ENCODE results near the gene GLI2. TPM values are rescaled to one million over a fixed set of nuclear protein-coding genes. Genes with fewer than 3 reads are reported as not detected.

GLI2 gene
- total and polyA plus RNA-seq, 2 experiments from 2014 or later, result 53.6 to 57.0 TPM

GRCh38 chr2:120697471-120697870 is 38.2 kb upstream of the GLI2 start (continued):
- TF ChIP-seq CTCF (conservative IDR thresholded peaks at IDR 0.05; ENCODE audit: low read depth in 2 of 2) (no peak), STAT1 (IDR thresholded peaks at IDR 0.05; ENCODE audit: unreplicated experiment) (no peak), JUNB (IDR thresholded peaks at IDR 0.05; ENCODE audit: unreplicated experiment) (no peak), ZNF462 (CRISPR knock-in tag; IDR thresholded peaks at IDR 0.05) (no peak), POLR2AphosphoS5 (IDR thresholded peaks at IDR 0.05; ENCODE audit: low read depth) (no peak)

GRCh38 chr2:120699292-120699691 is 36.4 kb upstream of the GLI2 start:
- Mint-ChIP-seq H3K9me3 (no peaks in the 10 kb centered on the region), H3K36me3 (ENCODE audit: low read depth) (no peaks in the 10 kb centered on the region), H3K4me3 (no peak overlapping the region), H3K4me1 (peaks cover 45% of the 10 kb centered on the region), H3K27ac (no peak overlapping the region), H3K27me3 (ENCODE audit: insufficient read depth, low read depth, poor library complexity) (peaks cover 34% of the 10 kb centered on the region)
- Histone ChIP-seq H2AFZ (peak overlapping the region; percentile 66; the same call in 1 of the 2 replicates), H4K20me1 (replicated peaks; ENCODE audit: insufficient read depth) (no peaks in the 10 kb centered on the region), H3K79me2 (replicated peaks; ENCODE audit: insufficient read depth) (no peaks in the 10 kb centered on the region), H3K4me1 (ENCODE audit: insufficient read depth) (peaks cover 29% of the 10 kb centered on the region), H3F3A (replicated peaks; ENCODE audit: low read depth) (peaks cover 4% of the 10 kb centered on the region; the same call in 1 of the 2 replicates), H3K9me2 (ENCODE audit: insufficient read depth) (no peaks in the 10 kb centered on the region), H3K4me3 (no peak overlapping the region), H3K36me3 (ENCODE audit: insufficient read depth) (no peaks in the 10 kb centered on the region), H3K4me2 (no peak overlapping the region), H3K27me3 (ENCODE audit: insufficient read depth) (peaks cover 9% of the 10 kb centered on the region; the same call in 1 of the 2 replicates), H3K27ac (ENCODE audit: low read depth) (no peak overlapping the region)
- ATAC-seq (no peak), DNase-seq (ENCODE audit: low spot score) (no peak)
- TF ChIP-seq STAT1 (IDR thresholded peaks at IDR 0.05; ENCODE audit: unreplicated experiment) (no peak), REST (IDR thresholded peaks at IDR 0.05; ENCODE audit: unreplicated experiment) (no peak), NANOG (IDR thresholded peaks at IDR 0.05; ENCODE audit: borderline replicate concordance) (no peak), POLR2AphosphoS5 (IDR thresholded peaks at IDR 0.05; ENCODE audit: low read depth) (no peak), ETS1 (IDR thresholded peaks at IDR 0.05) (no peak), ZNF114 (CRISPR knock-in tag; IDR thresholded peaks at IDR 0.05) (no peak), EZH2 (IDR thresholded peaks at IDR 0.05; ENCODE audit: low read depth, unreplicated experiment) (no peak), CTCF (conservative IDR thresholded peaks at IDR 0.05; ENCODE audit: low read depth in 2 of 2) (no peak)
